ENCODE results near the gene MELTF. TPM values are rescaled to one million over a fixed set of nuclear protein-coding genes. Genes with fewer than 3 reads are reported as not detected.

MELTF gene
- total and polyA plus RNA-seq, 2 of the 13 experiments (the other 11 are each of a cell fraction or from before 2014, with no cell fraction given) = 3.2 to 7.5 TPM

- H3K4me3 ChIP-seq (replicated peaks in 1 of 3; ENCODE audit: insufficient read depth in 1 of 3, low read depth in 2 of 3, low read length in 3 of 3) = peak overlapping the region in 2 of 3 experiments; percentile 78; a peak in 4 of 6 replicates
- H3K36me3 ChIP-seq (replicated peaks in 1 of 2; ENCODE audit: control insufficient read depth in 1 of 2, insufficient read depth in 2 of 2, low read length in 2 of 2) = no peaks in the 10 kb centered on the region; a peak in 1 of 5 replicates
- no peaks in the 10 kb centered on the region for H4K20me1 ChIP-seq (ENCODE audit: insufficient read depth, low read length)
- BruUV-seq (replicated peaks) = no TSS peak
- H2AFZ ChIP-seq (ENCODE audit: low read length) = no peak overlapping the region
- FAIRE-seq (no peak), ATAC-seq (no peak), DNase-seq (ENCODE audit: low spot score) (no peak)
- ChIA-PET POLR2A (no interaction called here), CTCF (ENCODE audit: low intra/inter-chr PET ratio, low total read pairs) (no interaction called here)
- H3K79me2 ChIP-seq (ENCODE audit: insufficient read depth, low read length) = no peaks in the 10 kb centered on the region
- 0 out of 5 replicates have a peak, but pooled peaks cover 0 to 7% of the 10 kb centered on the region in 2 experiments for H3K27me3 ChIP-seq (ENCODE audit: control insufficient read depth in 1 of 2, insufficient read depth in 2 of 2, low read length in 2 of 2)
- H3K4me1 ChIP-seq (ENCODE audit: insufficient read depth, low read length) = peaks cover 39% of the 10 kb centered on the region
- H3K27ac ChIP-seq (ENCODE audit: extremely low read length, insufficient read depth, low read length) = no peak overlapping the region
- TF ChIP-seq TARDBP (CRISPR knock-in tag; IDR thresholded peaks at IDR 0.05) (no peak), ARHGAP35 (CRISPR knock-in tag; IDR thresholded peaks at IDR 0.05; ENCODE audit: borderline replicate concordance) (no peak), ZNF784 (CRISPR knock-in tag; IDR thresholded peaks at IDR 0.05; ENCODE audit: borderline replicate concordance) (no peak), ZNF691 (CRISPR knock-in tag; IDR thresholded peaks at IDR 0.05; ENCODE audit: borderline replicate concordance, low read depth) (no peak), ZNF879 (CRISPR knock-in tag; IDR thresholded peaks at IDR 0.05) (no peak), ZNF607 (CRISPR knock-in tag; IDR thresholded peaks at IDR 0.05; ENCODE audit: borderline replicate concordance) (no peak)
- in situ Hi-C loops (cut with HindIII; ENCODE audit: extremely low pct_ligation_motif_present, low pct_unique_long_range_greater_than_20kb) = no loop called here
- peak overlapping the region; percentile 85 for H3K4me2 ChIP-seq (ENCODE audit: low read depth, low read length)
- peak overlapping the region; percentile 67; the same call in 1 of the 2 replicates for H3K9ac ChIP-seq (ENCODE audit: insufficient read depth, low read depth, low read length)
- WGBS (ENCODE audit: low lambda C conversion rate) = 89% methylated on average over 8 of the region's 22 CpGs
- no peaks in the 10 kb centered on the region for H3K9me3 ChIP-seq (ENCODE audit: low read length)
- intact Hi-C loops (cut with micrococcal nuclease; ENCODE audit: unreplicated experiment) = no loop called here
Measured at GRCh38 chr3:197027896-197028727, 1.5 kb downstream of the MELTF start.

All from HepG2 (cell line).